Tibial artery (tissue), 4 donors: Measurements from ENCODE around the gene RIMS4.

Source experiments
- DNase-seq, 2 donors: peaks; one replicate each; pipeline ENCODE4 v3.0.0-alpha.2; 2019
- H3K27ac ChIP-seq, 2 donors: fragments of 200-600 bp; sonication (generic) in 1 of 2; 1 replicate in 1 of 2; 2 replicates in 1 of 2; pipeline ENCODE4 v1.5.1; 2018 to 2019; ENCODE audit warnings: mild to moderate bottlenecking in 1 of 2
- H3K27me3 ChIP-seq, 2 donors: fragments of 200-600 bp; sonication (generic) in 1 of 2; one replicate each; pipeline versions ENCODE4 v1.5.1 to v1.6.0; 2016 to 2019
- H3K36me3 ChIP-seq, 3 donors: fragments of 200-600 bp; sonication (generic) in 2 of 3; one replicate each; pipeline ENCODE4 v1.5.1; 2016 to 2019; ENCODE audit warnings: mild to moderate bottlenecking in 2 of 3
- H3K4me1 ChIP-seq, 4 donors: fragments of 200-600 bp; sonication (generic) in 2 of 4; 1 replicate in 3 of 4; 2 replicates in 1 of 4; pipeline ENCODE4 v1.5.1; 2016 to 2019
- H3K4me3 ChIP-seq, 2 donors: fragments of 200-600 bp; sonication (generic) in 1 of 2; 1 replicate in 1 of 2; 2 replicates in 1 of 2; pipeline ENCODE4 v1.5.1; 2018 to 2019; ENCODE audit warnings: mild to moderate bottlenecking in 2 of 2
- H3K9me3 ChIP-seq, 3 donors: fragments of 200-600 bp; sonication (generic) in 1 of 3; one replicate each; pipeline ENCODE4 v1.5.1; 2016 to 2019
- CTCF ChIP-seq, 2 experiments: fragments of 200-600 bp in 1 of 2; fragments of 450-650 bp in 1 of 2; IDR thresholded peaks; one replicate each; pipeline ENCODE4 v1.5.1; 2017 to 2019; ENCODE audit warnings: antibody characterized with exemption in 2 of 2, mild to moderate bottlenecking in 1 of 2, moderate library complexity in 1 of 2
- intact Hi-C: fragments of 100-400 bp; cut with DNase I; formaldehyde crosslinking; loops from one replicate; pipeline ENCODE4 v1.15.0; 2023; ENCODE audit warnings: low total_unique reads

The RIMS4 gene

GRCh38 chr20:44773070-44773829 is 37.1 kb downstream of the RIMS4 start:
- DNase-seq, result no peak
- H3K9me3 ChIP-seq, result no peaks in the 10 kb centered on the region
- H3K4me1 ChIP-seq, result no peaks in the 10 kb centered on the region
- no peaks in the 10 kb centered on the region for H3K36me3 ChIP-seq
- TF ChIP-seq CTCF (IDR thresholded peaks at IDR 0.05), result no peak
- intact Hi-C loops, result no loop called here
- peaks cover 0 to 52% of the 10 kb centered on the region in 2 donors for H3K27me3 ChIP-seq
- no peak overlapping the region for H3K4me3 ChIP-seq
- H3K27ac ChIP-seq, result no peak overlapping the region

- Histone ChIP-seq H3K4me1 (no peaks in the 10 kb centered on the region), H3K36me3 (no peaks in the 10 kb centered on the region), H3K9me3 (no peaks in the 10 kb centered on the region), H3K27me3 (peaks cover 0 to 55% of the 10 kb centered on the region in 2 donors), H3K27ac (no peak overlapping the region), H3K4me3 (no peak overlapping the region)
- DNase-seq, result no peak
- no peak for TF ChIP-seq CTCF (IDR thresholded peaks at IDR 0.05)
- intact Hi-C loops, result no loop called here
Observed at GRCh38 chr20:44772636-44773035, 37.7 kb downstream of the RIMS4 start.

- Histone ChIP-seq H3K4me1 (no peaks in the 10 kb centered on the region), H3K9me3 (no peaks in the 10 kb centered on the region), H3K27ac (no peak overlapping the region), H3K4me3 (no peak overlapping the region), H3K36me3 (no peaks in the 10 kb centered on the region), H3K27me3 (peaks cover 0 to 55% of the 10 kb centered on the region in 2 donors)
- no peak for DNase-seq
- TF ChIP-seq CTCF (IDR thresholded peaks at IDR 0.05), result no peak
- intact Hi-C loops, result no loop called here
Observed at GRCh38 chr20:44771172-44771535, 39.2 kb downstream of the RIMS4 start.

- DNase-seq, result no peak
- intact Hi-C loops, result no loop called here
- Histone ChIP-seq H3K4me1 (no peaks in the 10 kb centered on the region), H3K9me3 (no peaks in the 10 kb centered on the region), H3K27me3 (peaks cover 0 to 55% of the 10 kb centered on the region in 2 donors), H3K27ac (no peak overlapping the region), H3K36me3 (no peaks in the 10 kb centered on the region), H3K4me3 (no peak overlapping the region)
- TF ChIP-seq CTCF (IDR thresholded peaks at IDR 0.05), result no peak
Observed at GRCh38 chr20:44770484-44771171, 39.7 kb downstream of the RIMS4 start.

GRCh38 chr20:44769481-44769863 is 40.9 kb downstream of the RIMS4 start:
- H3K27ac ChIP-seq, result no peak overlapping the region
- no peak for TF ChIP-seq CTCF (IDR thresholded peaks at IDR 0.05)

More at GRCh38 chr20:44769481-44769863, 40.9 kb downstream of the RIMS4 start:
- Histone ChIP-seq H3K27me3 (peaks cover 0 to 47% of the 10 kb centered on the region in 2 donors), H3K9me3 (no peaks in the 10 kb centered on the region), H3K36me3 (no peaks in the 10 kb centered on the region), H3K4me1 (no peaks in the 10 kb centered on the region), H3K4me3 (no peak overlapping the region)
- DNase-seq, result no peak
- intact Hi-C loops, result no loop called here
